Gastroesophageal sphincter (tissue), 4 donors: ENCODE data around the gene RABAC1. TPM values are rescaled to one million over a fixed set of nuclear protein-coding genes. Genes with fewer than 3 reads are reported as not detected.

ENCODE experiments used
- ATAC-seq: fragments of 150-250 bp; one replicate; pipeline ENCODE4 v1.9.1; 2016; ENCODE audit warnings: mild to moderate bottlenecking, moderate library complexity
- H3K27ac ChIP-seq, 4 donors: fragments of 200-600 bp; sonication (generic) in 3 of 4; 1 replicate in 3 of 4; 2 replicates in 1 of 4; pipeline ENCODE4 v1.5.1; 2016 to 2019
- H3K27me3 ChIP-seq: fragments of 200-600 bp; sonication (generic); one replicate; pipeline ENCODE4 v1.5.1; 2019
- H3K36me3 ChIP-seq, 2 donors: fragments of 200-600 bp; sonication (generic); one replicate each; pipeline ENCODE4 v1.5.1; 2019; ENCODE audit warnings: control low read depth in 1 of 2
- H3K4me1 ChIP-seq, 3 donors: fragments of 200-600 bp; sonication (generic); 1 replicate in 2 of 3; 2 replicates in 1 of 3; pipeline ENCODE4 v1.5.1; 2016 to 2019; ENCODE audit warnings: control low read depth in 2 of 3
- H3K4me3 ChIP-seq, 2 donors: fragments of 200-600 bp; sonication (generic); one replicate each; pipeline ENCODE4 v1.5.1; 2019; ENCODE audit warnings: mild to moderate bottlenecking in 1 of 2, moderate library complexity in 1 of 2
- H3K9me3 ChIP-seq, 3 donors: fragments of 200-600 bp; sonication (generic); one replicate each; pipeline ENCODE4 v1.5.1; 2017 to 2019; ENCODE audit warnings: control low read depth in 2 of 3
- EP300 ChIP-seq: sonication (generic); formaldehyde crosslinking; IDR thresholded peaks from one replicate; pipeline ENCODE4 v1.6.1; 2017; ENCODE audit warnings: antibody characterized with exemption, mild to moderate bottlenecking
- POLR2A ChIP-seq, 2 donors: fragments of 450-650 bp; IDR thresholded peaks; one replicate each; pipeline ENCODE4 v1.6.1; 2017; ENCODE audit warnings: antibody characterized with exemption in 2 of 2, mild to moderate bottlenecking in 2 of 2, moderate library complexity in 1 of 2
- POLR2AphosphoS5 ChIP-seq: sonication (generic); formaldehyde crosslinking; IDR thresholded peaks from one replicate; pipeline ENCODE4 v1.6.1; 2017; ENCODE audit warnings: antibody characterized with exemption
- WGBS, 2 donors: methylation state at CpG; one replicate each; pipeline ENCODE4 v1.1.5; 2018; ENCODE audit warnings: low coverage in 1 of 2; 5-methylcytosine and 5-hydroxymethylcytosine counted together
- total RNA-seq, 4 donors: library from RNA; depleted of rRNA; stranded (reverse); fragments of >200 nt; gene quantifications; one replicate each; pipeline ENCODE4 v1.1.0, GENCODE V29; 2016
- TF ChIP-seq, protein P1 (sequence below), 4 experiments: fragments of 200-600 bp in 2 of 4; fragments of 450-650 bp in 2 of 4; sonication (generic) in 1 of 4; IDR thresholded peaks; one replicate each; pipeline ENCODE4 v1.5.1; 2017 to 2019; ENCODE audit warnings: antibody characterized with exemption in 4 of 4, mild to moderate bottlenecking in 2 of 4, moderate library complexity in 2 of 4

RABAC1 gene
- total RNA-seq, 4 donors from 2014 or later = 150 to 215 (median 201) TPM

DNA sequence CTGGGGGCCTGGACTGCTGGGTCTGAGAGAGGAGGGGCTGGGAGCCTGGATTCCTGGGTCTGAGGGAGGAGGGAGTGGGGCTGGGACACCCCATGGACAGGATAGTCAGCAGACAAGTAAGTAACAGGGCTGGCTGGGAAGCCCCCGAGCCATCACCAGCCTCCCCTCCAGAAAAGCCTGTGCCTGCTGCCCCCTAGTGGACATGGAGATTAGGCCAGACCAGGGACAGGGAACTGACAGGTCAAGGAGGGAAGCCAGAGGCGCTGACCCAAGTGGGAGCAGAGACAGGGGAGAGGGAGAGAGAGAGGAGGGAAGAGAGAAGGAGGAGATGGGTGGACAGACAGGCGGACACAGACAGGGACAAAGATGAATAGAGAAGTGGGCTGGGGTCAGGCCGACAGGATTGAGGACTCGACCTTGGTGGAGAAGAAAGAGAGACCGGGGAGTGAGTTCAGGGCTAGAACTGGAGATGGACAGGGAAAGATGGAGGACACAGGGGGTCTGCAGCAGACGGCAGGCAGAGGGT lies 24.2 kb downstream of the RABAC1 start:
- peak; percentile 70 for ATAC-seq
- 14 to 31% methylated on average over 5 to 7 of the region's 7 CpGs for WGBS, 2 donors
- Histone ChIP-seq H3K9me3 (no peaks in the 10 kb centered on the region), H3K27ac (no peak overlapping the region), H3K27me3 (peaks cover 94% of the 10 kb centered on the region), H3K4me1 (peaks cover 0 to 25% (median 0%) of the 10 kb centered on the region in 3 donors), H3K36me3 (no peaks in the 10 kb centered on the region), H3K4me3 (no peak overlapping the region)
- TF ChIP-seq POLR2AphosphoS5 (no peak), EP300 (no peak)
- TF ChIP-seq, protein P1, sequence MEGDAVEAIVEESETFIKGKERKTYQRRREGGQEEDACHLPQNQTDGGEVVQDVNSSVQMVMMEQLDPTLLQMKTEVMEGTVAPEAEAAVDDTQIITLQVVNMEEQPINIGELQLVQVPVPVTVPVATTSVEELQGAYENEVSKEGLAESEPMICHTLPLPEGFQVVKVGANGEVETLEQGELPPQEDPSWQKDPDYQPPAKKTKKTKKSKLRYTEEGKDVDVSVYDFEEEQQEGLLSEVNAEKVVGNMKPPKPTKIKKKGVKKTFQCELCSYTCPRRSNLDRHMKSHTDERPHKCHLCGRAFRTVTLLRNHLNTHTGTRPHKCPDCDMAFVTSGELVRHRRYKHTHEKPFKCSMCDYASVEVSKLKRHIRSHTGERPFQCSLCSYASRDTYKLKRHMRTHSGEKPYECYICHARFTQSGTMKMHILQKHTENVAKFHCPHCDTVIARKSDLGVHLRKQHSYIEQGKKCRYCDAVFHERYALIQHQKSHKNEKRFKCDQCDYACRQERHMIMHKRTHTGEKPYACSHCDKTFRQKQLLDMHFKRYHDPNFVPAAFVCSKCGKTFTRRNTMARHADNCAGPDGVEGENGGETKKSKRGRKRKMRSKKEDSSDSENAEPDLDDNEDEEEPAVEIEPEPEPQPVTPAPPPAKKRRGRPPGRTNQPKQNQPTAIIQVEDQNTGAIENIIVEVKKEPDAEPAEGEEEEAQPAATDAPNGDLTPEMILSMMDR (IDR thresholded peaks at IDR 0.05) = peak in 3 of 4 experiments; percentile 66 to 72 (median 71)

DNA sequence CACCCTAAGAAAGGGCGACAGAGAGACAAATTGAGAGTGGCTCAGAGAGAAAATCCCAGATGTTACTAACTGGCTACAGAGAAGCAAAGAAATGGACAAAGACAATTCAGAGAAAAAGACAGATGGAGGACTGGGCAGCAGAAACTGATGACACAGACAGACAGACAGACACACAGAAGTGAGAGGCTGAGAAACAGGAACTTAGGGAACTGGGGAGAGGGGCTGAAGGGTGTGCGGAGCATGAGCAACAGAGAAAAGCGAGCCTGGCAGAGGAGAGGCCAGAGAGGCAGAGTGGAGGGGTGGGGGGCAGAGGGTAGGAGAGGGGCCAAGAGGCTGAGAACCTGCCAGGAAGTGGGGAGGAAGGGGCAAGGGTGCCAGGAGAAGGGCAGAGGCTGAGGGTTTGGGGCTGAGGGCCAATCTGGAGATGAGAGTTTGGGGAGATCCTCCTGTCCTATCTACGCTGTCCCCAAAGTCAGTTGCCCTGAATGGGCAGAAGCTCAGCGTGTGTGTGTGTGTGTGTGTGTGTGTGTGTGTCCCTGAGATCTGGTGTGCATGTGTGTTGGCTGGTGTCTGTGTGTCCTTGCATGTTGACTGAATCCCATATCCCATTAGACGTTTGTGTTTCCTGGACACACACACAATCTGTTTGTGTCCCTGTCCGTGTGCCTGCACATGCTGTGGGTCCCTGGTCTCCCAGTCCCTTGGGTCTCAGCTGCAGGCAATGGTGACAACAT lies 25.3 kb downstream of the RABAC1 start:
- peaks cover 95% of the 10 kb centered on the region for H3K27me3 ChIP-seq
- no peak for ATAC-seq
- H3K27ac ChIP-seq = no peak overlapping the region
- TF ChIP-seq EP300 (no peak), POLR2A (IDR thresholded peaks at IDR 0.05) (no peak), POLR2AphosphoS5 (no peak)
- TF ChIP-seq, protein P1 (IDR thresholded peaks at IDR 0.05) = no peak
- H3K4me1 ChIP-seq = peaks cover 0 to 27% (median 0%) of the 10 kb centered on the region in 3 donors
- no peaks in the 10 kb centered on the region for H3K9me3 ChIP-seq
- no peak overlapping the region for H3K4me3 ChIP-seq
- 51 to 56% methylated on average over 2 to 5 of the region's 7 CpGs for WGBS, 2 donors
- no peaks in the 10 kb centered on the region for H3K36me3 ChIP-seq

DNA sequence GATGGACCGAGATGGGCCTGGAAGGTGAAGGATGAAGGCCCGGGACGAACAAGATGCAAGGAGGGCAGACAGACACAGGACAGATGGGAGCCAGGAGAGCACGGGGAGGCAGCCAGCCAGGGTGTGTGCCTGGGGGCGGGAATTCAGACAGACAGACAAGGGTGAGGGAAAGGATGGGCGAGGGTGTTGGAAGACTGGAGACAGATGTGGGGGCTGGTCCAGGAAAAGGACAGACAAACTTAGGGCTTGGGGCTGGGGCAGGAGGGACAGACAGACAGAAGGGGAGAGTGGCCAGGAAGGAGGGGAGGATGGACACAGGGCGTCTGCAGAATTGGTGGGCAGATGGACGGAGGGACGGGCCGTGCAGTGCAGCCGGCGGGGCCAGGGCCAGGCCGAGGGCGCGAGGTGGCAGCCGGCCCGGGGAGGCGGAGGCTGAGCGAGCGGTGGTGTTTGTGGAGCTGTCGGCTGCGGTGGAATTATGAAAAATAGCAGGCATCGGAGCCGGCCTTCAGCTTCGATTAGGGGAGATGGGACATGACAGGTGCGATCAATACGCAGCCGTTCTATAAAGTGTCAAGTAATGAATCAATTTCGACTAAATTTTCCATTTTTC lies 26.3 kb downstream of the RABAC1 start:
- Histone ChIP-seq H3K36me3 (no peaks in the 10 kb centered on the region), H3K4me3 (no peak overlapping the region), H3K4me1 (peaks cover 0 to 37% (median 10%) of the 10 kb centered on the region in 3 donors), H3K9me3 (no peaks in the 10 kb centered on the region), H3K27ac (no peak overlapping the region), H3K27me3 (peaks cover 100% of the 10 kb centered on the region)
- TF ChIP-seq, protein P1 (IDR thresholded peaks at IDR 0.05) = no peak
- TF ChIP-seq POLR2AphosphoS5 (no peak), EP300 (no peak), POLR2A (IDR thresholded peaks at IDR 0.05) (no peak)
- 17 to 21% methylated on average over 18 to 29 of the region's 29 CpGs for WGBS, 2 donors
- ATAC-seq = no peak

DNA sequence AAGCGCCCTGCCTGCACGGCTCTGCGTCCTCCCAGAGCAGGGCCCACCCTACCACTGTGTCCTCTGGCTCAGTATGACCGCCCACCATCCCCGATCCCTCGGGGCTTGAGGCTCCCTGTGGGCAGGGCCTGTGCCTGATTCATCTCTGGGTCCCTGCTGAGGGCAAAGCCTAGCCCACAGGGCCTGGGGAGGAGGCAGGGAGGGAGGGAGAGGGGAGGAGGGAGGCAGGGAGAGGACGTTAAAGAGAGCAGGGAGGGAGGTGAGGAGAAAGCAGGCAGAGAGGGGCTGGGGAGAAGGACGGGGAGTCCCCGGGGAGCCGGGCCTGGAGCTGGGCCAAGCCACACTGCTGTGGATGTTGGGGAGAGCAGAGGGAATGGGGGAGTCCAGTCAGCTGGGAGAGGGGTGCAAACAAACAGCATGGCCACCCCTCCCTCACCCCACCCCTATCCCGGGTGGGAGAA lies 26.8 kb downstream of the RABAC1 start:
- Histone ChIP-seq H3K4me1 (peaks cover 0 to 41% (median 13%) of the 10 kb centered on the region in 3 donors), H3K36me3 (no peaks in the 10 kb centered on the region), H3K27me3 (peaks cover 100% of the 10 kb centered on the region), H3K4me3 (no peak overlapping the region), H3K27ac (no peak overlapping the region), H3K9me3 (no peaks in the 10 kb centered on the region)
- TF ChIP-seq POLR2A (IDR thresholded peaks at IDR 0.05) (no peak), POLR2AphosphoS5 (no peak), EP300 (no peak)
- TF ChIP-seq, protein P1 (IDR thresholded peaks at IDR 0.05) = no peak
- 0 to 20% methylated on average over 1 to 3 of the region's 11 CpGs for WGBS, 2 donors
- no peak for ATAC-seq
